ENCODE results near the gene ASIP.
"Not testable (repeated sequence)": the region's sequence is repeated elsewhere in the genome, so short reads cannot be mapped to it uniquely, and the experiment has no call there.

ASIP gene, protein sequence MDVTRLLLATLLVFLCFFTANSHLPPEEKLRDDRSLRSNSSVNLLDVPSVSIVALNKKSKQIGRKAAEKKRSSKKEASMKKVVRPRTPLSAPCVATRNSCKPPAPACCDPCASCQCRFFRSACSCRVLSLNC

GRCh38 chr20:34240693-34241615 is at the start of gene ASIP:
ASIP (plus strand) TSS chr20:34241423; CDS start chr20:34260375, 18,952 bp downstream.
- no peak for DNase-seq (ENCODE audit: low spot score)

- DNase-seq (ENCODE audit: low spot score): no peak
These were observed 48.2 kb upstream of the ASIP start for GRCh38 chr20:34193051-34193450.

DNA sequence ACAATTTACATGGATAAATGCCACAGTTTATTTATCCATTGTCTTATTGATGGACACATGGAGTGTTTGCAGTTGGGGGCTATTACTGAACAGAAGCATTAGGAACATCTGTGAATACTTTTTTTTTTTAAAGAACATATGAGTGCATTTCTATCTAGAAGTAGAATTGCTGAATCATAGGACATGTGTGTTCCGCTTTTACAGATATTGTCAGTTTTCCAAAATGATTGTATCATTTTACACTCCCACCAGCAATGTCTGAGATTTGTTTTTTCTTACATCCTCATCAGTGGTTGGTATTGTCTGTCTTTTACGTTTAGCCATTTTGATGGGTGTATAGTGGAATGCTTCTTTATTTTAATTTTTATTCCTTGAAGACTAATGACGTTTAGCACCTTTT is 42.0 kb upstream of the ASIP start:
- DNase-seq (ENCODE audit: low spot score): no peak

DNA sequence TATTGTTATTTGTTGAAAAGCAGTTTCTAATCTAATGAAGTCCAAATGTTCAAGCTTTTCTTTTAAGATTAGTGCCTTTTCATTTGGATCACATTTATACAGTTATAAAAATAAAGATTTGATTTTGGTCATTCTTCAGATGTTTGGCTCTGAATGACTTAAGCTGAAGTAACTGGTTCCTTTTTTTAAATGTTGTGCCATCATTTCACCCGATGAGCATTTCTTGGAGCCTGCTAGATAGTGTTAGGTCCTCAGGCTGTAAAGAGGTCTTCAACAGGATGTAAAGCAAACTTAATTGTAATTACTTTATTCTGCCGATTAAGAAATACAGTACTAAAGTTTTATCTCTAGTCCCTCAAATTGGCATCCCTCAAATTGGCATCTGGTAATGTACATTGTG is 41.2 kb upstream of the ASIP start:
- no peak for DNase-seq (ENCODE audit: low spot score)

GRCh38 chr20:34201531-34201930 is 39.7 kb upstream of the ASIP start:
- DNase-seq (ENCODE audit: low spot score): no peak

DNA sequence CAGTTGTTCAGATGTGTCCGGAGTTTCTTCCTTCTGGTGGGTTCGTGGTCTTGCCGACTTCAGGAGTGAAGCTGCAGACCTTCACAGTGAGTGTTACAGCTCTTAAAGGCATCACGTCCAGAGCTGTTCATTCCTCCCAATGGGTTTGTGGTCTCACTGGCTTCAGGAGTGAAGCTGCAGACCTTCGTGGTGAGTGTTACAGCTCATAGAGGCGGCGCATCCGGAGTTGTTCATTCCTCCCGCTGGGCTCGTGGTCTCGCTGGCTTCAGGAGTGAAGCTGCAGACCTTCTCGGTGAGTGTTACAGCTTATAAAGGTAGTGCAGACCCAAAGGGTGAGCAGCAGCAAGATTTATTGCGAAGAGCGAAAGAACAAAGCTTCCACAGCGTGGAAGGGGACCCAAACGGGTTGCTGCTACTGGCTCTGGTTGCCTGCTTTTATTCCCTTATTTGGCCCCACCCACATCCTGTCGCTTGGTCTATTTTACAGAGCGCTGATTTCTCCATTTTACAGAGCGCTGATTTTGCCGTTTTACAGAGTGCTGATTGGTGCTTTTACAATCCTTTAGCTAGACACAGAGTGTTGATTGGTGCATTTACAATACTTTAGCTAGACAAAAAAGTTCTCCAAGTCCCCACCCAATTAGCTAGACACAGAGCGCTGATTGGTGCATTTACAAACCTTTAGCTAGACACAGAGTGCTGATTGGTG is 35.9 kb upstream of the ASIP start:
- DNase-seq (ENCODE audit: low spot score): not testable (repeated sequence)

DNA sequence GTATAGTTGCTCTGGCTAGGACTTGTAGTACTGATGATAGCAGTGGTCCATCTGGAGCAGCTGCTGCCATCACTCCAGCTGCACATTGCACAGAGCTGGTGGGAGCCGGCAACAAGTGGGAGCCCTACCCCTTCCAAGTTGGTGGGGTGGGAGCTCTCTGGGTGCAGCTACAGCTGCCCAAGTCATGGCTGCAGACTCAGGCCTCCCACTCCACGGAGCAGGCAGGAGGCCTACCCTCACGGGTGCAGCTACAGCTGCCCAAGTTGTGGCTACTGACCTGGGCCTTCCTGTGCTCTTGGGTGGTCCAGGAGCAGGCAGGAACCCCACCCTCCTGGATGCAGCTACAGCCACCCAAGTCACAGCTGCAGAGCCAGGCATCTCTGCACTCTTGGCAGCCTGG is 32.1 kb upstream of the ASIP start:
- DNase-seq (ENCODE audit: low spot score): no peak

DNA sequence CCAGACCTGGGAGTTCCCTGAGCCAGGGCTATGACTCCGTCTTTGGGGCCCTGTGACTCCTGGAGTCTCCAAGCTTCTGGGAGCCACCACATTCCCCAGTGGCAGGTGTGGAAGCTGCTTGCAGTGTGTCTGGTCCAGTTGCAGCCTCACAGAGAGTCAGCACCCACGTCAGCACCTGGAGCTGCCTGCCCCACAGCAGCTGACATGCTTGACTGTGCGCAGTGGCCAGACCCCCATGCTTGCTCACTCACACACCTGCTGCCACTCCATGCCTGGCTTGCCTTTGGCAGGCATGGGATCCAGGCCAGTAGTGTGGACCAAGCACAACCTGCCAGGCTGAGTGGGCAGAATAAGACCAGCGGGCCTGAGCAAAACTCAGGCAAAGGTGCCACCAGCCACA is 31.0 kb upstream of the ASIP start:
- DNase-seq (ENCODE audit: low spot score): no peak

DNA sequence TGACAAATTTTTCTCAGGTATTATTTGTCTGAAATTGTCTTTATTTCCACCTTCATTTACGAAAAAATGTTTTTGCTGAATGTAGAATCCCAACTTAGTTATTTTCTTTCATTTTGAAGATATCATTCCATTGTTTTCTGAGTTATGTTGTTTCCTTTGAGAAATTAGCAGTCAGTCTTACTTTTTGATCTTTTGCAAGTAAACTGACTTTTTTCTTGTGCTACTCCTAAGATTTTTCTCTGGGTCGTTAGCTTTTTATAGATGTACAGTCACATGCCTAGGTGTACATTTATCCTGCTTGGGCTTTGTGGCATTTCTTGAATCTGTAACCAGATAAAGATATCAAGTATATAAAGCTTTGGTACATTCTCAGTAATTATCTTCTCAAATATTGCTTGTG is 29.6 kb upstream of the ASIP start:
- DNase-seq (ENCODE audit: low spot score): no peak

DNA sequence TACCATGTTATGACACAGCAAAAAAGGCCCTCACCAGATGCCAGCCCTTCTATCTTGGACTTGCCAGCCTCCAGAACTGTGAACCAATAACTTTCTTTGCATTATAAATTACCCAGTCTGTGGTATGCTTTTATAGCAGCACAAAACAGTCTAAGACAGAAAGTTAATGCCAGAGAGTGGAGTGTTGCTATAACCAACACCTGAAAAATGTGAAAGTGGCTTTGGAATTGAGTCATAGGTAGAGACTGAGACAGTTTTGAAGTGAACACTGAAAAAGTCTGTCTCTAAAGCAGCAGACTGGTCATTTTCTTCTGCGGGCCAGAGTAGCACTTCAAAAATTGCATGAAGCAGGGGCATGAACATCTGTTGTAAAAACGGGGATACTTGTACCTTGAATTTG is 28.0 kb upstream of the ASIP start:
- no peak for DNase-seq (ENCODE audit: low spot score)

- DNase-seq (ENCODE audit: low spot score): no peak
These were observed 25.4 kb upstream of the ASIP start for GRCh38 chr20:34215711-34216381.

- no peak for DNase-seq (ENCODE audit: low spot score)
These were observed 24.9 kb upstream of the ASIP start for GRCh38 chr20:34216382-34216742.

DNA sequence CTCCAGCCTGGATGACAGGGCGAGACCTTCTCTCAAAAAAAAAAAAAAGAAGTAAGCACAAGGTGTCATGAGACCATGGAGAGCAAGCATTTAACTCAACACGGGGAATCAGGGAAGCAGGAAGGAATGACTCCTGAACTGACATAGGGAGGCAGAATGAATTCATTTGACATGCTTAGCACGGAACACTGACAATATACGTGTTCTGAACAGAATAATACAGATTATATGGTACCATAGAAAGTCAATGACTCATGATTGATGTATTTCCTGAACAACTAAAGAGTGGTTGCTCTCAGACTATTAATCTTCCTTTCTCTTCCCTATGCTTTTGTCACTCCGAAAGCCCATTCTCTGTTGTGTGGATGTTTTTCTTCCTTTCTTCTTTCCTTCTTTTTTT is 20.7 kb upstream of the ASIP start:
- DNase-seq (ENCODE audit: low spot score): no peak

GRCh38 chr20:34222208-34222607 is 19.0 kb upstream of the ASIP start:
- DNase-seq (ENCODE audit: low spot score): no peak

DNA sequence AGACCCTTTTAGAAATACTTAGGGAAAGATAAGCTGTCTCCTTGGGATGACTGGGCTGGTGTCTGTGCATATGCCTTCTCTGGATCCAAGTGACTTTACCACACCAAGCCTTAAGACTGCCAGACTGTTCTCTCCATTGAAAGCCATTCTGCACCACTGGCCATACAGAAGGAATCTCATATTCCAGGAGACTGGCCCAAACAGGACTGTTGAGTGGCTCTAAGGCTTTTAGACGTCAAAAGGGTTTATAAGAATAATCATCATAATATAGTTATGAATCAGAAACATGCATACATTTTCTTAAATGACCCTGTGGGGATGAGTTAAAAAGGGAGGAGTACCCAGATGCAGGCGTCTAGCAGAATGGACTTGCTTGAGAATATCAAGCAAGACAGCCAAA is 17.0 kb upstream of the ASIP start:
- DNase-seq (ENCODE audit: low spot score): not testable (repeated sequence)

GRCh38 chr20:34231634-34232033 is 9.6 kb upstream of the ASIP start:
- DNase-seq (ENCODE audit: low spot score): no peak

- no peak for DNase-seq (ENCODE audit: low spot score)
These were observed 8.6 kb upstream of the ASIP start for GRCh38 chr20:34232494-34233087.

- DNase-seq (ENCODE audit: low spot score): no peak
These were observed 7.5 kb upstream of the ASIP start for GRCh38 chr20:34233687-34234086.

DNA sequence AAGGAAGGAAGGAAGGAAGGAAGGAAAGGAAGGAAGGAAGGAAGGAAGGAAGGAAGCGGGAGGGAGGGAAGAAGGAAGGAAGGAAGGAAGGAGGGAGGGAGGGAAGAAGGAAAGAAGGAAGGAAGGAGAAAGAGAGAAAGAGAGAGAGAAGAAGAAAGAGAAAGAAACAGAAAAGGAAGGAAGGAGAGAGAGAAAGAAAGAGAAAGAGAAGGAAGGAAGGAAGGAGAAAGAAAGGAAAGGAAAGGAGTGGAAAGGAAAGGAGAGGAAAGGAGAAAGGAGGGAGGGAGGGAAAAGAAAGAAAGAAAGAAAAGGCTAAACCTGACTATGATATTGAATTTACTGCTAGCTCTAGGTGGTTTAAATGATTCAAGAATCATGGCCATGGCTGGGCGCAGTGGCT is 5.3 kb upstream of the ASIP start:
- DNase-seq (ENCODE audit: low spot score): no peak

GRCh38 chr20:34237942-34238341 is 3.3 kb upstream of the ASIP start:
- no peak for DNase-seq (ENCODE audit: low spot score)

- DNase-seq (ENCODE audit: low spot score): no peak
These were observed 1.1 kb upstream of the ASIP start for GRCh38 chr20:34240121-34240520.

GRCh38 chr20:34242015-34242414 is 792 bp downstream of the ASIP start:
- not testable (repeated sequence) for DNase-seq (ENCODE audit: low spot score)
